Endodermal cell (in vitro differentiated cells): ENCODE measurements around the gene RASD1. TPM values are rescaled to one million over a fixed set of nuclear protein-coding genes. Genes with fewer than 3 reads are reported as not detected.

Experiments
- DNase-seq: peaks from one replicate; pipeline ENCODE4 v3.0.0-alpha.2; 2017
- H3K27ac ChIP-seq: 2 replicates; pipeline ENCODE4 v1.5.1; 2013; ENCODE audit warnings: mild to moderate bottlenecking, low read depth, low read length, moderate library complexity
- H3K27me3 ChIP-seq: 2 replicates; pipeline ENCODE4 v1.6.1; 2013; ENCODE audit warnings: mild to moderate bottlenecking, low read length, moderate library complexity; ENCODE audit not compliant: insufficient read depth, control insufficient read depth, poor library complexity, severe bottlenecking
- H3K36me3 ChIP-seq: 2 replicates; pipeline ENCODE4 v1.7.0; 2013; ENCODE audit warnings: mild to moderate bottlenecking, low read length, moderate library complexity; ENCODE audit not compliant: control insufficient read depth, insufficient read depth
- H3K4me1 ChIP-seq: one replicate; pipeline ENCODE4 v1.7.0; 2013; ENCODE audit warnings: low read length; ENCODE audit not compliant: control insufficient read depth, insufficient read depth
- H3K4me3 ChIP-seq: 2 replicates; pipeline ENCODE4 v1.5.1; 2013; ENCODE audit warnings: mild to moderate bottlenecking, low read length, moderate library complexity
- H3K9ac ChIP-seq: 2 replicates; pipeline ENCODE4 v1.6.1; 2013; ENCODE audit warnings: mild to moderate bottlenecking, low read length, moderate library complexity; ENCODE audit not compliant: poor library complexity, severe bottlenecking; ENCODE audit errors: extremely low read depth
- H3K9me3 ChIP-seq: 2 replicates; pipeline ENCODE4 v1.6.1; 2013; ENCODE audit warnings: mild to moderate bottlenecking, low read length, moderate library complexity; ENCODE audit not compliant: control insufficient read depth
- H3K27ac Mint-ChIP-seq: 2 replicates; pipeline ENCODE4 v1.8.0; 2020; ENCODE audit warnings: mixed read lengths
- H3K27me3 Mint-ChIP-seq: 2 replicates; pipeline ENCODE4 v1.8.0; 2021; ENCODE audit warnings: mild to moderate bottlenecking, mixed read lengths; ENCODE audit not compliant: insufficient read depth
- H3K36me3 Mint-ChIP-seq: 2 replicates; pipeline ENCODE4 v1.8.0; 2020; ENCODE audit warnings: low read depth, mixed read lengths
- H3K4me1 Mint-ChIP-seq: 2 replicates; pipeline ENCODE4 v1.8.0; 2020; ENCODE audit warnings: mixed read lengths
- H3K4me3 Mint-ChIP-seq: 2 replicates; pipeline ENCODE4 v1.8.0; 2020; ENCODE audit warnings: mild to moderate bottlenecking, moderate library complexity, mixed read lengths
- H3K9me3 Mint-ChIP-seq: 2 replicates; pipeline ENCODE4 v1.8.0; 2020; ENCODE audit warnings: mild to moderate bottlenecking, mixed read lengths
- WGBS, 2 experiments: methylation state at CpG; one replicate each; pipeline versions ENCODE4 v1.1.5 to v1.1.7; 2013; ENCODE audit warnings: missing lambda C conversion rate in 2 of 2, mixed read lengths in 1 of 2; ENCODE audit not compliant: insufficient coverage in 1 of 2, insufficient read length in 1 of 2; 5-methylcytosine and 5-hydroxymethylcytosine counted together
- total RNA-seq, 2 donors: library from RNA; stranded (reverse); fragmentation: NEBNext Ultra II Directional in 1 of 2; extraction: Animal tissue kit (Norgen Biotek cat#: 25700) in 1 of 2; gene quantifications; 2 replicates in 1 of 2; 3 replicates in 1 of 2; pipeline ENCODE4 v1.2.1, GENCODE V29; 2021
- TF ChIP-seq, protein P1 (sequence below): fragments of 200-600 bp; sonication (generic); conservative IDR thresholded peaks from 2 replicates; pipeline ENCODE4 v1.5.0; 2021; ENCODE audit warnings: antibody characterized with exemption, mild to moderate bottlenecking

RASD1 gene
- total RNA-seq, 2 donors from 2014 or later: 1.9 to 2.5 TPM

- Mint-ChIP-seq H3K4me1 (peaks cover 27% of the 10 kb centered on the region), H3K9me3 (peaks cover 16% of the 10 kb centered on the region), H3K36me3 (no peaks in the 10 kb centered on the region), H3K27me3 (peaks cover 2% of the 10 kb centered on the region), H3K4me3 (no peak overlapping the region), H3K27ac (no peak overlapping the region)
- H3K27ac ChIP-seq: no peak overlapping the region
- TF ChIP-seq, protein P1, sequence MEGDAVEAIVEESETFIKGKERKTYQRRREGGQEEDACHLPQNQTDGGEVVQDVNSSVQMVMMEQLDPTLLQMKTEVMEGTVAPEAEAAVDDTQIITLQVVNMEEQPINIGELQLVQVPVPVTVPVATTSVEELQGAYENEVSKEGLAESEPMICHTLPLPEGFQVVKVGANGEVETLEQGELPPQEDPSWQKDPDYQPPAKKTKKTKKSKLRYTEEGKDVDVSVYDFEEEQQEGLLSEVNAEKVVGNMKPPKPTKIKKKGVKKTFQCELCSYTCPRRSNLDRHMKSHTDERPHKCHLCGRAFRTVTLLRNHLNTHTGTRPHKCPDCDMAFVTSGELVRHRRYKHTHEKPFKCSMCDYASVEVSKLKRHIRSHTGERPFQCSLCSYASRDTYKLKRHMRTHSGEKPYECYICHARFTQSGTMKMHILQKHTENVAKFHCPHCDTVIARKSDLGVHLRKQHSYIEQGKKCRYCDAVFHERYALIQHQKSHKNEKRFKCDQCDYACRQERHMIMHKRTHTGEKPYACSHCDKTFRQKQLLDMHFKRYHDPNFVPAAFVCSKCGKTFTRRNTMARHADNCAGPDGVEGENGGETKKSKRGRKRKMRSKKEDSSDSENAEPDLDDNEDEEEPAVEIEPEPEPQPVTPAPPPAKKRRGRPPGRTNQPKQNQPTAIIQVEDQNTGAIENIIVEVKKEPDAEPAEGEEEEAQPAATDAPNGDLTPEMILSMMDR: no peak
- H3K9me3 ChIP-seq: peaks cover 8% of the 10 kb centered on the region
- 92 to 96% methylated on average over 5 of the region's 5 CpGs for whole genome bisulfite sequencing, 2 experiments
- no peaks in the 10 kb centered on the region for H3K27me3 ChIP-seq
- peak; percentile 50 for DNase-seq
- no peaks in the 10 kb centered on the region for H3K36me3 ChIP-seq
- peaks cover 5% of the 10 kb centered on the region for H3K4me1 ChIP-seq
- no peak overlapping the region for H3K4me3 ChIP-seq
- H3K9ac ChIP-seq: no peak overlapping the region
These were observed 48.9 kb downstream of the RASD1 start for GRCh38 chr17:17447264-17447663.

DNA sequence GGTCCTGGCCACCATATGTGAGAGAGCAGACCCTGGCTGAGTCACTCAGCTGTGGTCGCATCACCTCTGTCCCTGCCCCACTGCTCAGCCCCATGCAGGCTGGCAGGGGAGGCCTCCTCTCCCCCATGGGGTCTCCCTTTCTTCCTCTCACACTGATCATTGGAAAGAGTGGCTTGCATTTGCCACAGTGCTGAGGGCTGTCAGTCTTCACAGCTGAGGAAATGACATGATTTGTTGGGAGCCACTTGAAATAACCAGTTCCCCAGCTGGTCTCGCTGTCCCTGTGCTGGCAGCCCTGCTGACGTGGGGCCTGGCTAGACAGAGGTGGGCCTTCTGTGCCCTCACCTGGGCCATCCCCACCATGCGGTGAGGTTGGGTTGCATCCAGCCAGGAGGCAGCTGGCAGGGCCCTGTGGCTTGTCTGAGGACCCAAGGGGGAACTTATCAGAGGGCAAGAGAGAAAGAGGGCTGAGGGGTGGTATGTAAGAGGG is 49.5 kb downstream of the RASD1 start:
- DNase-seq: peak; percentile 61
- no peak overlapping the region for H3K4me3 ChIP-seq
- H3K9me3 Mint-ChIP-seq: peaks cover 16% of the 10 kb centered on the region
- no peaks in the 10 kb centered on the region for H3K36me3 Mint-ChIP-seq
- no peak overlapping the region for H3K9ac ChIP-seq
- H3K4me3 Mint-ChIP-seq: peak overlapping the region; percentile 20
- no peaks in the 10 kb centered on the region for H3K36me3 ChIP-seq
- 93 to 96% methylated on average over 4 of the region's 4 CpGs for WGBS, 2 experiments
- H3K27ac ChIP-seq: no peak overlapping the region
- peaks cover 5% of the 10 kb centered on the region for H3K4me1 ChIP-seq
- TF ChIP-seq, protein P1: no peak
- peak overlapping the region; percentile 37 for H3K27ac Mint-ChIP-seq
- peaks cover 8% of the 10 kb centered on the region for H3K9me3 ChIP-seq
- H3K27me3 ChIP-seq: no peaks in the 10 kb centered on the region
- peaks cover 2% of the 10 kb centered on the region for H3K27me3 Mint-ChIP-seq
- H3K4me1 Mint-ChIP-seq: peaks cover 27% of the 10 kb centered on the region

DNA sequence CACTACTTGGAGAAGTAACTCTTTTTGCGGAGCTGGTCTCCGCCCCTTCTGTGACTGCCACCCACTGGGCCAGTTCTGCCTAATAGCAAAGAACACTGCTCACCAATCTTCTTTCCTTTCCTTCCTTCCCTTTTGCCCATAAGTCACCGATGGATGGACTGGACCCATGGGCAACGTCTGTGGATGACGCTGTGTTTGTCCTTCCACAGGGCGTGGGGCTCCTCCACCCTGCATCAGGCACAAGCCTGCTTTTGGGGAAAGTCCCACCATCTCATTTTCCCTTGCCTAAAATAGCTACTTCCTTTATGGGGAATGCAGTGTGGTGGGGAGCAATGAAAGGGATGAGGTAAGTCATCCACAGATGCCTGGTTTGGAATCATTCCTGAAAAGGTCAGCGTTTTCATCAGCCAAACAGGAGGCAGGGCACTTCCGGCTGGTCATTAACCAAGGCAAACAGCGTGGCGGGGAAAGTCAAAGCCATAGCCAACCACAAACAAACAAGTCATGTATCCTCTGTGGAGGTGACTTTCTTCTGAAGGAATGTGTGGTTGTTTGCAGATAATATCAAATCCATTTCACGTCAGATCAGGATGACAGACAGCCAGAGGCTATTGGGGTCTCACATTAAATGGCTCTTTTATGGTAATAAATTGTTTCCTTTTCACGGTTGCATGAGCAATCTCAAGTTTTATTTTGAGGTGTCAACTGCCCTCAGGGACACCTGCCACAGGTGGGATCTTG is 50.1 kb downstream of the RASD1 start:
- Mint-ChIP-seq H3K36me3 (no peaks in the 10 kb centered on the region), H3K27me3 (peaks cover 2% of the 10 kb centered on the region), H3K9me3 (peaks cover 16% of the 10 kb centered on the region), H3K4me1 (peaks cover 30% of the 10 kb centered on the region), H3K27ac (peak overlapping the region; percentile 38), H3K4me3 (peak overlapping the region; percentile 20)
- H3K4me3 ChIP-seq: no peak overlapping the region
- no peak overlapping the region for H3K9ac ChIP-seq
- TF ChIP-seq, protein P1: no peak
- peak; percentile 72 for DNase-seq
- 86 to 87% methylated on average over 8 to 12 of the region's 12 CpGs for WGBS, 2 experiments
- peaks cover 8% of the 10 kb centered on the region for H3K9me3 ChIP-seq
- H3K27ac ChIP-seq: no peak overlapping the region
- peaks cover 5% of the 10 kb centered on the region for H3K4me1 ChIP-seq
- H3K36me3 ChIP-seq: no peaks in the 10 kb centered on the region
- H3K27me3 ChIP-seq: no peaks in the 10 kb centered on the region
